Gastrocnemius medialis (tissue), 4 donors: ENCODE data around the gene DNMBP.

Experiments
- CTCF ChIP-seq, 5 experiments: fragments of 450-650 bp in 3 of 5; fragments of 200-600 bp in 2 of 5; sonication (generic) in 2 of 5; IDR thresholded peaks in 4 of 5; conservative IDR thresholded peaks in 1 of 5; 1 replicate in 4 of 5; 2 replicates in 1 of 5; pipeline ENCODE4 v1.5.1; 2016 to 2019; ENCODE audit warnings: antibody characterized with exemption in 5 of 5, mild to moderate bottlenecking in 3 of 5, moderate library complexity in 3 of 5
- POLR2A ChIP-seq, 2 donors: fragments of 450-650 bp; IDR thresholded peaks; one replicate each; pipeline ENCODE4 v1.6.1; 2017; ENCODE audit warnings: antibody characterized with exemption in 2 of 2, mild to moderate bottlenecking in 2 of 2, moderate library complexity in 2 of 2

- TF ChIP-seq POLR2A (IDR thresholded peaks at IDR 0.05) = no peak
- no peak for TF ChIP-seq CTCF (IDR thresholded peaks at IDR 0.05 in 4 of 5, conservative IDR thresholded peaks at IDR 0.05 in 1 of 5)
Measured at GRCh38 chr10:100043796-100044195, 34.0 kb upstream of the DNMBP start.
